HPDE6-E6E7 (cell line): ENCODE measurements around the gene ME3.
A peak's percentile ranks its signal among the peaks of the same experiment; 100 is the strongest.

ENCODE experiments used
- DNase-seq: peaks from one replicate; pipeline ENCODE4 v3.0.0; 2011; ENCODE audit warnings: missing footprints; ENCODE audit errors: extremely low spot score

ME3 gene

DNA sequence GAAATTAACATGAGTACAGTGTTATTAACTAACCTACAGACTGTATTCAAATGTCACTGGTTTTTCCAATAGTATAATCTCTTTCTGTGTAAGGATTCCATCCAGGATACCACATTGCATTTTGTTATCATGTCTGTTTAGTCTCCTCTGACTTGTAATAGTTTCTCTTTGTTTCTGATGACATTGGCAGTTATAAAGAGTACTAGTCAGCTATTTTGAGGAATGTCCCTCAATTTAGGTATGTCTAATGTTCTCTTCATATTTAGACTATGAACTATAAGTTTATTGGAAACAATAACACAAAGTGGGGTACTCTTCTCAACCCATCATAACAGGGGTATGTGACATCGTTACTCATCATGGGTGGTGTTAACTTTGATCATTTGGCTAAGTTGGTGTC, 20.3 kb upstream of the ME3 start:
- DNase-seq: no peak

DNA sequence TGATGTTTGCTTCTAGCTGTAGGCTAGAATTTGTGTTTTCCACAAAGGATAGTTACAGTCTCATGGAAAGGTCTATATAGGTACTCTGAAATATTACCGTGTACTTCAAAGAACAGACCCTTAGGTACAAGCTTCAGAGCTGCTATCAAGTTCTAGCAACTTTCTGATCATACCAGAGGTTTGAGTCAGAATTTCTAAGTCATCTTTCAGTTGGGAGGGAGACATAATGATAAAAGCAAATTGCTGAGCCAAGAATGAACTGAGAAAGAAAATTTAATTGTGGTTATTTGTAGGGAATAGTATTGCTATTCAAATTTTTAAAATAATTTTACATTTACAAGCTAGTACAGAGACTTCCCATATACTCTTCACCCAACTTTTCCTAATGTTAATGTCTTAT, 19.9 kb upstream of the ME3 start:
- no peak for DNase-seq

DNA sequence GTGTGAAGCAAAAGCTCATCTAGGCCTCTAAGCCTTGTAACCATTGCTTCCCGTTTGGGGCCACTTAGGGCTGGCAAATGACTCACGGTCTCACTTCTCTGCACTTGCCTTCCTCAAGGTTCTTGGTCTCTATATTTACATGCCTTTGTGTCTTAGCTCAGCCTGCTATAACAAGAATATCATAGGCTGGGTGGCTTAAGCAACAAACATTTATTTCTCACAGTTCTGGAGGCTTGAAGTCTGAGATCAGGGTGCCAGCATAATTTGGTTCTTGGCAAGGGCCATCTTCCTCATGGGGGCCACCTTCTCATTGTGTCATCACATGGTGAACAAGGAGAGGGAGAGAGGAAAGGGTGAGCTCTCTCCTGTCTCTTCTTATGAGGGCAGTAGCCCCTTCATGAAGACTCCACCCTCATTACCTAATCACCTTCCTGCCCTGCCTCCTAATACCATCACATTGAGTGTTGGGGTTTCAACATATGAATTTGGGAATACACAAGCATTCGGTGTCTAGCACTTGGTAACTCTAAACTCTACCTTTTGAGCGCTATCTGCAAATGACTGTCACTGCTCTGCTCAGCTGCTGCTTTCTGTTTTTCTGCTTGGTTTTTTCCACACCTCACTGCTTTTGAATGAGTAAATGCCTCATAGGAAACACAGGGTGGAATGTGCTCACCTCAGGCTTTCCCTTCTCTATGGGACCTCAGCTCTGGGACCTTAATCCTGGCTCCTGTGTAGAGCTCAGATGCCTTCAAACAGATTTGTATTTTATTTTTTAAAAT, 16.2 kb upstream of the ME3 start:
- peak; percentile 34 for DNase-seq

DNA sequence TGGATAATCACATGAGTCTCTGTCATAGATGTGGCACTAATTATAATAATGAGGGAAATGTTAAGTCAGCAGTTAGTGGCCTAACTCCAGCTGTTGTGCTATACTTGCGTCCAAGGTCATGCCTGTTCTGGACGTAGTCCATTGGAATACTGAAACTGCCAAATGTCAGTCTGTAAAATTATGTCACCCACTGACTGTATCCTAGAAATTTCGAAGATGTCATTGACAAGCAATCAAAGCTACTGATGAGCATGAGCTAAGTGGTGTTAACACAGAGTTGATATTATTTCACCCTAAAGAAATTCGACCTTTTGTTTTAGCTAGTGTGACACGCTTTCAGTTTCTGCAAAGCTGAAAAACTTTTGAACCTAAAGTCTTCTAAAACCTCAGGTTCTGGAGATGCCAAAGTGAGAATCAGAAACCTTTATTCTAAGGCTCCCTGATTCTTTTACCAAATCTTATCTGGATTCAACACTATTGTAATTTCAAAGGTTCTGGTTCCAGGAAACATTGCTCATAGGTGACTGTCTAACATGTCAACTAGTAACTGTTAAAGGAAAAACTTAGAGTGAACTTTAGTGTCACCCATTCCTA, 14.9 kb upstream of the ME3 start:
- no peak for DNase-seq

DNA sequence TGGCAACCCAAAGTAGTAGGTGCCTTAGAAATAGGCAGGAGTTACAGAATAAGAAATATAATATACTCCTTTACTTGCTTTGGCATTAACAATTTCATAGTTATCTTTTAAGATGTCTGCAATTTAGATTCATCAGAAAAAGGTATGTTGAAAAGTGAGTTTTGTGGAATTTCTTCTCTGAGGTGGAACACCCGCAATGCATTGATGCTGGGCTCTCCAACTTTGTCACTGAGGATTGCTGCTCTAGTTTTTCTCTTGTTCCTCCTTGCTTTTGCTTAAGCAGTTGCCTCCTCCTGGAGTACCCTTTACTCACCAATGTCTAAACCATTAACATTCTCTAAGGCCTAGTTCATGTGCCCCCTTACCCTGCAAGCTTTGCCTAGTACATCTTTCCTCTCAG, 14.1 kb upstream of the ME3 start:
- no peak for DNase-seq

DNA sequence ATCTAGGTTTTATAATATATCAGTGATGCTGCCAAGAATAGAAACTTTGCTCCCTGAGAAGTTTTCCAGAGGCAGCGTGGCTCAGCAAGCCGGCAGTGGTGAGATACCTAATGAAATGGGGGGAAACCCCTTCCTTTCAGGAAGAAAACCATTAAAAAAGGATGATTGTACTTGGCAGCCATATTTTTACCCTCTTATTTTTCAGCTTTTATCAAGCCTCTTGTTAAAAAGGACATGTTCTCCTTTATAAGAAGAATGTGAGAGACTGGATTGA, 9.0 kb upstream of the ME3 start:
- no peak for DNase-seq

DNA sequence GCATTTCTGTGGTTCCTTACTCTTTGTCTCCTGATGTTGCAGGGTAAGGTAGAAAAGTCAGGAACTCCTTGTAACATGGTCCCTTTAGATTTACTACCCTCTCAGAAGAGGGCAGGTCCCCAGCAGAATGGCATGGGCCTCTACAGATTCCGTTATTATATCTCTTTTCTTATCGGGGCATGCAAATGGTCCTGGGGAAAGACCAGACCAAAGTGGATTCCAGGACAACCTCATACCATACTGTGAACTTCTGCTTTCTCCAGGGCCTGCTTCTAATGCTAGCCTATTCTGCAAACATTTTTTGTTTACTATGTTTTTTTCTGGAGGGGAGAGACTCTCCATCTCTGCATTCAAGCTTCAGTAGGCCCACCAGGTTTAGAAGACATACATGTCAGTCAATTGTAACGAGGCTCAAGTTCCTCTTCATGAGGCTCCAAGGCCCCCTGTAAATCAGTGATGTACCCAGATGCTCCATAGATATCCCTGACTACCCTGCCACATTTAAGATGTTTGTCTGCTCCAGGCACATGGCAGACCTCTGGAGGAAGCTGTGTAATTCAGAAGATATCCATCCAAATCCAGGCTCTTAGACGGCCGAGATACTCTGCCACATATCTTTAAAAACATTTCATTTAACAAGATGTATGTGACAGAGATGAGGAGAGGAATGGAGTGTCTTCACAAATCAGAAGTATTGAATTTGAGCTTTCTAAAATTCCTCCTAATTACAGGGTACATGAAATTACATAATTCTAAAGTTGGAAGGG, 8.5 kb upstream of the ME3 start:
- no peak for DNase-seq

DNA sequence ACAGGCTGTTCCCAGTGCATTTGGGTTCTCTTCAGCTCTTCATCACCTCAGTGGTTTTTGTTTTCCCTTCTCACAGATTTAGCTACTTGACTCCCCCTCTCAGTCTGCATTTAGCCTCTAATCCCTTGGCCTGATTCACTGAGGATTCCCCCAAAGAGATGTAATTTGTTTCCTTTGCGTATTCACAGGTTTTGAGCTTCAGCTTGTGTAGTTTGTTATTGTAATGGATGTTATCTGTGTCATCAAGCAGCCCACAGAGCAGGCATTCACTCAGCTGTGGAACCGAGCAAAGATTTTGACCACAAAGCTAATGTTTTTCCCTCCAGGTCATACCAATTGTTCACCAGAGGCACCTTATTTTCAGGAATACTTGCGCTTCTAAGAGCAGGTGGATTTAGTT, 6.4 kb upstream of the ME3 start:
- DNase-seq: no peak

DNA sequence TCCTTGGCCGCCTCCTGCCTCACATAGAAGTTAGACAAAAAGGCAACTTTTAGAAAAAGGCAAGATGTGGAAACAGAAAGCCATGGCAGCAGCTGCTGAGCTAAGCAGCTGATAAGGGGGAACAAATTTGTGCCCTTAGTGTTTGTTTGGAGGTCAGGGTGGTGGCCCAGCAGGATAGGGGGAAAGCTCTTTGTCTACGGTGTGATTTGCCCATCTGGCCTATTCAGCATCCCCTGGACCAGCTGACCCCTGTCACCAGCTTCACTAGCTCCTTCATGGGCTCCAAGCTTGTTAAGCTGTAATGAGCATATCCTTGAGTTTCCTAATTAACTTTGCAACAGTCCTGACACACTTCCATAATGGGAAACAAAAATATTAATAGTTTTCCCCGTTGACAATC, 5.9 kb upstream of the ME3 start:
- no peak for DNase-seq

DNA sequence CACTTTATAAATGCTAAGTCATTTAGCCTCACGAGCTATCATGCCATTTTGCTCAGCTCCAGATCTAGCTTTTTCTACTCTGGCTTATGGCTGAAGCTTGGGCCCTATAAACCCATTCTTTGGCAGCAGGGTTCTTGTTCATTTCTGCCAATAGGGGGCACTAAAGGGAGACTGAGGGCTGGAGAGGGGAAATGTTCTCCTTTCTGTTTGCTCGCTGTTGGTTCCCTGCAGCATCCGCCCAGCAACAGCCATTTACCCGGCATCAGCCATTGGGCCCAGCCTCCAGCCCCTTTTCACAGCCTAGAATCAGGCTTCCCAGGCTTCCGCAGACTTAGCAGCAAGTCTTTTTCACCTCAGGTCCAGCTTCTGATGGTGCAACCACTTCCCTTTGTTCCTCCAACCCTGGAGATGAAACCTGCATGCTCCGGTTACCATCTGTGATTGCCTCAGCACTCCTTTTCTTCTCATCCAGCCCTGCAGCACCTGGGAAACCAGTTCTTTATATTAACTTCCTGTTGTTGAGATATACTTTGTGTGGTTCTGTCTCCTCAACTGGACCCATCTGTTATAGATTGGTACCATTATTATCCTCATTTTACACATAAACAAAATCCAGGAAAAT, 4.2 kb upstream of the ME3 start:
- DNase-seq: no peak

DNA sequence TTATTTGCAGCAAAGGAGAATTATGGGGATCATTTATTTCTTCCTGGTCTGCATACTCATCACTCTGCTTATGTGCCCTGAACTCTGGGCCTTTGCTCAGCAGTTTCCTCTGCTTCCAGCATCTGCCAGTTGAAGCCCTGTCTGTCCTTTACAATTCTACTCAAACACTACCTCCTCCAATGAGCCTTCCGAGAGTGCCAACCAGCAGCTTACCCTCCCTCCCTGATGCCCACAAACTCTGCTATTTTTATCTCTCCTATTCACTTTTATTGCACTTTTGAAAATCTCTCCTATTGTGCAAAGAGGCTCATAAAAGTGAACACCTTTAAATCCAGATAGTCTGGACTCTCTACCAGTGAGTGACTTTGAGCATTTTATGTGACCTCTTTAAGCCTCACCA, 3.6 kb upstream of the ME3 start:
- DNase-seq: no peak

DNA sequence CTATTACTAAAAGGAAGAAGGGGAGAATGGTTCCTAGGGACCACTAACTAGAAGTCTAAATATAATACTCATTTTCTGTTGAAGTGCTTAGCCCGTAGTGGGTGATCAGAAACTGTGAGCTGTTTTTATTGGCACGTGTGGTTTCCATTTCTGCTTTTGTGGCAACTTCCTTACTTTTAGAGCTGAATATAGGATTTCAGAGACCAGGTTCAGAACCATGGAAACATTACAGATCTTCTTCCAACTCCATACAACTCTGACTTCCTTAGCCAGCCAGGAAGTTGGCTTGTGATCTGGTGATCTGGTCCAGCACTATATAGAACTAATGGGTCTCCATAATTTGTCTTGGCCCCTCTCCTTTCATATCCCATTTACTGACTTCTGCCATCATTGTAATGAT, 2.6 kb upstream of the ME3 start:
- DNase-seq: no peak

DNA sequence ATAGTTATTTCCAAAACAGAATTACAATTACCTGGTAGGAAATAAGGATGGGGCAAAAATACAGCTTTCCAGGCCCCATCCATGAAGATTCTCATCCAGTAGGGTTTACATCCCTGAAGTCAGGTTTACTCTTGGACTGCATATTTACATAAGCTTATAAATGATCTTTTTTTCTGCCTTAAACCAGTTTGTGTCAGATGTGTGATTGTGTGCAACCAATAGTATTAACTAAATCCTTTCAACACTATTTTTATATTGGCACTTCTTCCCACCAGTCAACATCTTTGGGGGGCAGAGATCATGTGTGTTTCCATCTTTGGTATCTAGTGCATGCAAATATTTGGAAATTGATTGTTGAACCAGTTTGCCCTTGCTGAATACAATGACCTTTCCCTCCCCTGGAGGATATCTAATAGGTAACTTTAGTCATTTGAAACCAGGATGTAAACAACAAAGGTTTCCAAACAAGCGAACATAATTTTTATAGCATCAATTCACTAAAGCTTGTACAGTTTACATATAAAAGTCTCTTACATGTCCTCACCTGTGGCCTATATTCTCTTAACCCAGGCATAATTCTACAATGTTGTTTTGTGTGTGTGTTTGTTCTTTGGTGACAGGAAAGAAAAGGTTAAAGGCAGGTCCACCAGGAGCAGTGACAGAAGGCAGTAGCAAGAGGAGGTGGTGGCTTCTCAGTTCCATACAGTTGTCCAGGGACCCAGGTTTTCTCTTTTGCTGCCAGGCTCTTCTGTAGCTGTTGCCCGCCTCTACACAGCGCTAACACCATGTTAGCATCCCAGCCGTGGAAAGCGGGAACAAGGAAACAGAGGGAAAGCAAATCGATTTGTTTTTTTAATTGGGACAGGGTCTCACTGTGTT, 1.7 kb upstream of the ME3 start:
- no peak for DNase-seq

DNA sequence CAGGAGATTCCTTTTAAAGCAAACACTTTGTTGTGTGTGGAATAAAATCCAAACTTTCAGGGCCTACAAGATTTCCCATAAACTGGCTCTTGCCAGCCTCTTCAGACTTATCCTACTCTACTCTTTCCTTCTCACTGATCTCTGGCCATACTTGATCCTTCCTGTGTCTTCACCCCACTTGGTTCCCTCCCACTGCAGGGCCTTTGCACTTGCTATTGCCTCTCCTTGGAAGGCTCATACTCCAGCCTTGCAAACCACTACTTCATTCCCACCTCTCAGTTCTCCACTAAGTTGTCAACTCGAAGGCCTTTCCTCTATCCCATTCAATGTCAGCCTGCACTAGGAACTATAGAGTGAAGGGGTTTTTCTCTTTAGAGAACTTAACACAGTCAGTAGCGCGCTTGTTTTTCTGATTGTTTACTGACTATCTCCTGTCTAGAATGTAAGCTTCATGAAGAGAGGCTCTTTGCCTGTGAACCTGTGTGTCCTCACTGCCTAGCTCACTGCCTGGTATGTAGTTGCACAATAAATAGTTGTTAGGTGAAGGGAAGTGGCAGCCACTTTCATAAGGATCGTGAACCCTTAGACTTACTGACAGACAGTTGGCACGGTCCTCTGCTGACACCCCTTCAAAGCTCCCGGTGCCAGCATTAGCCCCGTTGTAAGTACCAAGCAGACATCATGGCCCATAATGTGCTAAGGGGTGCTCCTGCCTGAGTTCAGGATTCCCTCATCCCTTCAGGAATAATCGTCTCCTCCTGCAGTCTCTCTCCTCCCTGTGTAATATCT, 833 bp upstream of the ME3 start:
- DNase-seq: no peak

DNA sequence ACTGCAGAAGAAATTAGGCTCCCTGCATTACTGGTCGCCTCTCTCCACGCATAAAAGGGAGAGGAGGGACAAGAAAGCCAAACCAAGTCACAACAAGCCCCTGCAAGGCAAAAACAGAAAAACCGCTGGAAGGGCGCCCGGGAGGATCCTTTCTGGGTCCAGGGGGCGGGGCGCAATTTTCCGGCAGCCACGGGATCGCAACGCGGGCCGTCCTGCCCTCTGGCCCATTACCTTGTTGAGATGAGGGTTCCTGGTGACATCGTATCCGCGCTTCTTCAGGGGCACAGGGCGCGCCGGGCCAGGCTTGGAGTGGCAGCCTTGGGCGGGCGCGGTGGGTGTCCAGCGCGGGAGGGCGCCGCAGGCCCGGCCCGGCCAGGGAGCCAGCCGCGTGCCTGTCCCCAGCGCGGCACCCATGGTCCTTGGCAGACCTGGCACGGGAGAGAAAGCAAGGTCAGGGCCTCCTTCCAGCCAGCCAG, 847 bp downstream of the ME3 start:
- peak; percentile 15 for DNase-seq

DNA sequence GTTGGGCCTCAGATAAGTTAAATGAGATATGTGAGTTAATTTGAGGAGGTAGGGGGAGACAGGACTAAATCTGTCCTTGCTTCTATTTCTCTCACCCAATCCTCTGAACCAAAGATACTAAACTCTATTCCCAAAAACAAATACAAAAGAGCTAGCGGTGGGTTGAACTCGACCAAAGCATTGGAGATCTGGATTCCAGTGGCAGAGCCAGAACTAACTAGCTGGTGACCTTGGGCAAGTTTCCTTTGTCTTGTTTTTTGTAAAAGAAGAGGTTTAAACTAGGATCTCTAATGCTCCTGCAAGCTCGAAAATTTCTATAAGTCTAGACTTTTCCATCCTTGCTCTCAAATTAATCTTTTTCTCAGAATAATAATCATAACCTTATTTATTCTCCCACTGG, 1.5 kb downstream of the ME3 start:
- no peak for DNase-seq

DNA sequence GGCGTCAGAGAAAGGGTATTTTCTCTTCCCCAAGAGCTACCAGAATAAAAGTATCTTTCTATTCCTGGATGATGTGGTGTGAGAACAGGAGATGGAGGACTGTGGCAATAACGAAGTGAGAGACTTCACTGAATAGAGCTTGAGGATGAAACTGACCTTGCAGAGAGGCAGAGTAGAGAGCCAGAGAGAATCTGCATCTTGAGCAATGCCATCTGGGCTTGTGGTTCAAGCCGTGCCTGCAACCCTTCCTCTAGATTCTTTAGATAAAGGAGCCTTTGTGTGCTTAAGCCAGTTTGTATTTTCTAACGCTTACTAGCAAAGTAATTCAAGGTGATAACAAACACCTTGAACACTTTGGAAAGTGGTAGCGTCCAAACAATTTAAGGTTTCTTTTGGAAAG, 2.2 kb downstream of the ME3 start:
- no peak for DNase-seq

DNA sequence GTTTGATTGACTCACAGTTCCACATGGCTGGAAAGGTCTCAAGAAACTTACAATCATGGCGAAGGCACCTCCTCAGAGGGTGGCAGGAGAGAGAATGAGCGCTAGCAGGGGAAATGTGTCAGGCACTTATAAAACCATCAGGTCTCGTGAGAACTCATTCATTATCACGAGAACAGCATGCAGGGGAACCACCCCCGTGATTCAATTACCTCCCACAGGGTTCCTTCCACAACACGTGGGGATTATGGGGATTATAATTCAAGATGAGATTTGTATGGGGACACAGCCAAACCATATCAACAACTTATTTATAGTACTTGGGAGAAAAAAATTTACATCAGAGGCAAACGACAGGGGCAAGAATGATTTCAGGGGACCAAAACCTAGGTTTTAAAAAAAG, 3.0 kb downstream of the ME3 start:
- no peak for DNase-seq

DNA sequence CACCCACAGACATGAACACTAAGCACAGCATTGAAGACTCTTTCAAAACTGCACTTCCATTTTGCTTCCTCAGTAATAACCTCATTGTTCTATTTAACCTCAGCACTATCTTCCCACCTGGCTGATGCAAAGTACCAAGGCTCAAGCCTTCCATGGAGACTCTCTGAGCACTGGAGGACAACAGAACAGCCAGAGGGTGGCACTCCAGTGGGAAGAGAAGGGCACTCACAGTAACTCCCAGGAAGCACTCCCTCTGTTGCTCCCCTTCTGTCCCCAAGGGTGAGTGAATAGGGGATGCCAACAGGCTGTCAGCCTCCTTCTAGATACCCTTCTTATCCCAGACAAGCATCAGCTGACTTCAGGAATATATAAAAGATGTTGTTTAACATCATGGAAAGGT, 3.5 kb downstream of the ME3 start:
- DNase-seq: no peak

DNA sequence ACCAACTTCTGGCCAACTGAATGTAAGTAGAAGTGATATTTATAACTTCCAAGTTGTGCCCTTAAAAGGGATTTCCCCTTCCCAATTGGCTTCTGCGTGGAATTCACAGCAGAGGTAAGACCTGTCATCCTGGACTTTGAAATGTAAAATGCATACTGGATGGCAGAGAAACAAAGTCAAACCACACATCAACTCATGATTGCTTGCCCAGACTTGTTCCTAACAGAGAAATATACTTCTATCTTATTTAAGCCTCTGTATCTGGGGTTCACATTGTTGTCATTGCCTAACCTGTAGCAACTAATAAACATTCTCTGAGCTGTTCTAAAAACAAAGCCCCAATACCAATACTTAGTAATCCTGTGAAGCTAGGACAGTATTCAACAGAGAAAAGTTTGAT, 6.2 kb downstream of the ME3 start:
- no peak for DNase-seq

DNA sequence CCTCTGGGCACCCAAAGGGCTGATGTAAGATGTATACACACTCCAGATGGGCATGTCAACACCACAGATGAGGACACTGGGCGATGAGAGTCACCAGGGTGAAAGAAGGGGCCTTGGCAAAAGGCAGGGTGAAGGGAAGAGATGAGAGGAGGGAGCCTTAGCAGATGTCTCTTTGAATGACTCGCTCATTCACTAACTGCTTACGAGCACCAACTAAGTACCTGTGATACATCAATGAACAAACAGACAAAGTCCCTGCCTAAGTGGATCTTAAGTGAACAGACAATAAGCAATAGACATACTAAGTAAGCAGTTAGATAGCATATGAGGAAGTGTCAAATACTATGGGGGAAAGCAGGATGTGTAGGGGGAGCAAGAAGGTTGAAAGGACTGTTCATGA, 7.5 kb downstream of the ME3 start:
- no peak for DNase-seq
